NCI-H460 (cell line): ENCODE measurements around the gene ALOX15B. TPM values are rescaled to one million over a fixed set of nuclear protein-coding genes. Genes with fewer than 3 reads are reported as not detected.
A peak's percentile ranks its signal among the peaks of the same experiment; 100 is the strongest.

Experiments used
- DNase-seq: peaks from one replicate; pipeline ENCODE4 v3.0.0-alpha.2; 2016; ENCODE audit warnings: low read depth; ENCODE audit errors: extremely low read depth
- polyA plus RNA-seq: library from polyadenylated mRNA; depleted of rRNA; stranded (reverse); fragments of >200 nt; gene quantifications from 2 replicates; pipeline ENCODE4 v1.2.3, GENCODE V29; 2014; cell fraction: nucleus; rRNA removed
- total RNA-seq: library from RNA; depleted of rRNA; stranded (reverse); fragments of >200 nt; shearing (Covaris generic); gene quantifications from 2 replicates; pipeline ENCODE4 v1.2.3, GENCODE V29; 2014; rRNA removed

Gene ALOX15B
- not detected in 2 replicates for total RNA-seq
- polyA plus RNA-seq, result 1.1 TPM in 1 of 2 replicates, not detected in the other

DNA sequence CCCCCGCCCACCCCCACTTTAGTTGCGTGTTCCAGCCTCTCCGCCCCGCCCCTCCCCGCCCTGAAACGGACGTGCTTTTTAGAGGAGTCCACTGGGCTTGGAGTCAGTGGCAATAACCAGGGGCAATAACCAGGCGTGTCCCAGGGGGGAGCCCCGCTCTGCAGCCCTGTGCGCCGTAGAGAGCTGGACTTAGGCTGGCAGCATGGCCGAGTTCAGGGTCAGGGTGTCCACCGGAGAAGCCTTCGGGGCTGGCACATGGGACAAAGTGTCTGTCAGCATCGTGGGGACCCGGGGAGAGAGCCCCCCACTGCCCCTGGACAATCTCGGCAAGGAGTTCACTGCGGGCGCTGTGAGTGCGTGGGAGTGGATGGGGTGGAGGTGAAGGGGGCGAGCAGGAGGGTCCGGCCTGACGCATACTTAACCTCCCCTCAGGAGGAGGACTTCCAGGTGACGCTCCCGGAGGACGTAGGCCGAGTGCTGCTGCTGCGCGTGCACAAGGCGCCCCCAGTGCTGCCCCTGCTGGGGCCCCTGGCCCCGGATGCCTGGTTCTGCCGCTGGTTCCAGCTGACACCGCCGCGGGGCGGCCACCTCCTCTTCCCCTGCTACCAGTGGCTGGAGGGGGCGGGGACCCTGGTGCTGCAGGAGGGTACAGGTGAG, at the start of gene ALOX15B:
Gene ALOX15B (plus strand): TSS at position 106 of the 657 bp plus-strand sequence. CDS start 97 bp downstream, at position 203.
- no peak for DNase-seq

DNA sequence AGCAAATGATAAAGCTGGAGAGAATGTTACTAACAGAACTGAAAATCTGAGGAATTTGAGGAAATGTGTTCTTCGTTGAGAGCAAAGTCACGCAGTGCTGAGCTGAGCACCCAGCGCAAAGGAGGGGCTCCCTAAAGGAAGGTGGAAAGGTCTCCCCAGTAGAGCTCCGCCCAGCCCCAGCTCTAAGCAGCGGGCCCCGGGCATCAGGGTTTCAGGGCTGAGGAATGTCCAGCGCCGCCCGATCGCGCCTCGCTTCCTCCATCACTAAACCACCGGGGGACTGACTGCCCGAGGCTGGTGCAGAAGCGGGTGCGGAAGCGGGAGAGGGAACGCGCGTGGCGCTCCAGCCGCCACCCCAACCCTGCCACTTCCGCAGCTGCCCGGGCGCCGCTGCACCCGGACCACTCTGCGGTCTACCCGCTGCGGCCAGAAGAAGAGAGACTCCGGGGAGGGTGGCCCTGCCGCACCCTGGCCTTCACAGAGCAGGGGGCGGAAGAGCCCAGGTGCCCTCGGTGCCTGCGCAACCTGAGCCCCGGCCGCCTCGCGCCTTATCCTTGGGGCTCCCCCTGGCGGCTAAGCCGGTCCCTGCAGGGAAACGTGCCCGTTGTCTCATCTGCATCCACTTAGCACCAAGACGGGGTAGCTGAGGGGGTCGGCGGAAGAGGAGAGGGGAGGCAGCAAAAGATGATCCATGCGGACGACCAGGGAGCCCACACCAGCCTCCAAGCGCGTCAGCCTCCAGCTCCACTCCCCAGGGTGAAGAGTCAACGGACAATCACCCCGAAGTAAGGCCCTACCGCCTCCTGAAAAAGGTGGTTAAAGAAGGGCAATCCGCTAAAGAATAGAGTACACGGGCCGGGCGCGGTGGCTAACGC, 48.8 kb upstream of the ALOX15B start:
- peak; percentile 63 for DNase-seq

GRCh38 chr17:7992516-7992915, 46.3 kb upstream of the ALOX15B start:
- no peak for DNase-seq

- no peak for DNase-seq
These were observed 45.9 kb upstream of the ALOX15B start for GRCh38 chr17:7992924-7993323.

DNA sequence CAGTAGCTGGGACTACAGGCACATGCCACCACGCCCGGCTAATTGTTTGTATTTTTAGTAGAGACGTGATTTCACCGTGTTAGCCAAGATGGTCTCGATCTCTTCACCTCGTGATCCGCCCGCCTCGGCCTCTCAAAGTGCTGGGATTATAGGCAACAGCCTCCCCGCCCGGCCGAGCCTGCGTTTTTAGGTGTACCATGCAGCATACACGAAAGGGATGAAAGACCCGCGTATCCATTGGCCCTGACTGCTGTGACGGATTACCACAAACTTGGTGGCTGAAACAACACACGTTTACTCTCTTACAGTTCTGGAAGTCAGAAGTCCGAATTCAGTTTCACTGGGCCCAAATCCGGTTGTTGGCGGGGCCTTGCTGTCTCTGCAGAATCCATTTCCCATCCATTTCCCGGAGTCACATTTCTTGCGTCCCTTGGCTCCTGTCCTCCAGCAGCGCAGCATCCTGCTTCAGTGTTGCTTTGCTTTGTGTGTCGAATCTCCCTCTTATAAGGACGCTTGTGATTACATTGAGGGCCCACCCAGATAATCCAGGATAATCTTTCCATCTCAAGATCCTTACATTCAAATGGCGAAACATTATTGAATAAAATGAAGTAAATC, 44.8 kb upstream of the ALOX15B start:
- no peak for DNase-seq

GRCh38 chr17:7995724-7996123, 43.1 kb upstream of the ALOX15B start:
- no peak for DNase-seq

DNA sequence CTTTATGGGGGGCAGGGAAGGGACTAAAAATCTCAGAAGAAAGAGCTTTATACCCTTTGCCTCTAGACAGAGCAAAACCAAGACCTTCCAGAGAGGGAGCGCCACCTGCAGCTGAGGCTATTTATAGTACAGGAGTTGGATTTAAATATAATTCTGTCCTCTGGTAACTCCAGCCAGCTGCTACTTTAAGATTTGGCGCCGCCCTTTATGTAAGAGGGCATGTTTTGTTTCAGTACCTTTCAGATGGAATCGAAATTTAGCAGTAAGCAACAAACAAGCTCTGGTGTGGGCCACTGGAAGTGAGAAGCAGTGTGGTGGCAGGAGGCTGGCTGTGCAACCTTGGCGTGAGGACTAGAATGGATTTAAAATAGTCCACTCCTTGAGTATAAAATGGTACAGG, 41.7 kb upstream of the ALOX15B start:
- peak; percentile 26 for DNase-seq

- DNase-seq, result no peak
These were observed 36.7 kb upstream of the ALOX15B start, which contains the start of gene GUCY2D for GRCh38 chr17:8001976-8002720. Gene GUCY2D (plus strand): TSS chr17:8002615. CDS start chr17:8003048, 433 bp downstream.

GRCh38 chr17:8002721-8003593, 35.9 kb upstream of the ALOX15B start:
- DNase-seq, result no peak

DNA sequence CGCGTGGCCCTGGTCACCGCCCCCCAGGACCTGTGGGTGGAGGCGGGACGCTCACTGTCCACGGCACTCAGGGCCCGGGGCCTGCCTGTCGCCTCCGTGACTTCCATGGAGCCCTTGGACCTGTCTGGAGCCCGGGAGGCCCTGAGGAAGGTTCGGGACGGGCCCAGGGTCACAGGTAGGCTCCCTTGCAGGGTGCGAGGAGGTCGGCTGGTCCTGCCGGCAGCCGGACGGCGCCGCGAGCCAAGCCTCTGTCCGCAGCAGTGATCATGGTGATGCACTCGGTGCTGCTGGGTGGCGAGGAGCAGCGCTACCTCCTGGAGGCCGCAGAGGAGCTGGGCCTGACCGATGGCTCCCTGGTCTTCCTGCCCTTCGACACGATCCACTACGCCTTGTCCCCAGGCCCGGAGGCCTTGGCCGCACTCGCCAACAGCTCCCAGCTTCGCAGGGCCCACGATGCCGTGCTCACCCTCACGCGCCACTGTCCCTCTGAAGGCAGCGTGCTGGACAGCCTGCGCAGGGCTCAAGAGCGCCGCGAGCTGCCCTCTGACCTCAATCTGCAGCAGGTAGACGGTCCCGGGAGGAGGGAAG, 35.2 kb upstream of the ALOX15B start:
- DNase-seq, result no peak

DNA sequence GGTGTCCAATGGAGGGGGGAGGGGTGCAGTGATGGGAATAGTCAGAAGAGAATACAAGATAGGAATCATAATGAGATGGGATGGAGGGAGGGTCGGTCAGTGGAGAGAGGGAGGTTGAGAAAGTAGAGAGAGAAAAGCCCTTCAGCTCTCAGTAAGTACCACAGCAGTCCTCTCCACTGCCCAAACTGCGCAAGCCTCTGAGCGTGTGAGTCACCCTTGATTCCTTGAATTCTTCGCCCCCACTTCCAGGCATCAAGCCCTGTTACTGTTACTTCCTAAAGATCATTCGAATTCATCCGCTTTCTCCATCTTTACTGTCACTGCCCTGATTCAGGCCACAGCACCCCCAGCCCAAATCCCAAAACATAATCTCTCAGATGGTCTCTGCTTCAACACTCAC, 34.0 kb upstream of the ALOX15B start:
- DNase-seq, result no peak

GRCh38 chr17:8005357-8005756, 33.5 kb upstream of the ALOX15B start:
- DNase-seq, result no peak

DNA sequence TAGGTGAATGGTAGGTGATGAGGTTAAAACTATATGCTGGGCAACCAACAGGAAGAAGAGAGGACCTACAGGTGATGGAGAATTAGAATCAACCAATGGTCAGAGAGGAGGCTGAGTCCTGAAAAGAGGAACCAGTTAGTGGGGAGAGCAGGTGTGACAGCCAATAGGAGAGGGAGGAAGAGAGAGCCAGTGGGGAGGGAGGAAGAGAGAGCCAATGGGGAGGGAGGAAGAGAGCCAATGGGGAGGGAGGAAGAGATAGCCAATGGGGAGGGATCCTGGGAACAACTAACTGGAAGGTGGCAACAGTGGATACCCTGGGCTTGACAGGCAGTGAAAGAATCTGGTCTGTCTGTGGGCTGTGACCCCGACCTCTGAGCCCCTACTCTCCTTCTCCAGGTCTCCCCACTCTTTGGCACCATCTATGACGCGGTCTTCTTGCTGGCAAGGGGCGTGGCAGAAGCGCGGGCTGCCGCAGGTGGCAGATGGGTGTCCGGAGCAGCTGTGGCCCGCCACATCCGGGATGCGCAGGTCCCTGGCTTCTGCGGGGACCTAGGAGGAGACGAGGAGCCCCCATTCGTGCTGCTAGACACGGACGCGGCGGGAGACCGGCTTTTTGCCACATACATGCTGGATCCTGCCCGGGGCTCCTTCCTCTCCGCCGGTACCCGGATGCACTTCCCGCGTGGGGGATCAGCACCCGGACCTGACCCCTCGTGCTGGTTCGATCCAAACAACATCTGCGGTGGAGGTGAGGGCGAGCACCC, 32.7 kb upstream of the ALOX15B start:
- DNase-seq, result no peak

DNA sequence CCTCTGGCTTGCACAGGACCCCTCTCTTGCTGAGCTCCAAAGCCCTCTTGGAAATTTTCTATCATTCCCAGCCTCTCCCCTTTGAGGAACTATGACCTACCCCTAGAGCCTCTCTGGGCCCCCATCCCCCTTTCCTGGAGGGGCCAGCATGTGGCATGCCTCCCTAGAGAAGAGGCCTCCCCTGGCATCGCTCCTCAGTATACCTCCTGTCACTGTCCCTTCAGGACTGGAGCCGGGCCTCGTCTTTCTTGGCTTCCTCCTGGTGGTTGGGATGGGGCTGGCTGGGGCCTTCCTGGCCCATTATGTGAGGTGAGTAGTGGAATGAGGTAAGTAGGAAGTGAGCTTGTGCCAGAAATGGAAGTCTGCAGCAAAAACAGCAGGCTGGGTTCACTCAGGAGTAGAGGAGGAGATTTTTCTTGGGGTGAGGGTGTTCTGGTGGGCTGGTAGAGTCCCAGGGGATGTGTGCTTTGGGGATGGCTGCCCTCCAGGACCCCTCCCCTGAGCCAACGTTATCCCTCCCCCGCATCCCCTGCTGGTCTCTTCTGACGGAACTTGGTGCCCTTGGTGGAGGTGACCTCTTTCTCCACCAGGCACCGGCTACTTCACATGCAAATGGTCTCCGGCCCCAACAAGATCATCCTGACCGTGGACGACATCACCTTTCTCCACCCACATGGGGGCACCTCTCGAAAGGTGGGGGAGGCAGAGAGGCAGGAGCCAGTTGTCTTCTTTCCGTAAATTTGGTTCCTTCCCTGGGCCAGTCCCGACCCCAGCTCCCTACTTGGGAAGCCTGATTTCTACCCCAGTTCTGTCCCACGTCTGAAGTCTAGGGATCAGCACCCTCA, 31.8 kb upstream of the ALOX15B start:
- no peak for DNase-seq

- no peak for DNase-seq
These were observed 31.0 kb upstream of the ALOX15B start for GRCh38 chr17:8007836-8008235.

- DNase-seq, result no peak
These were observed 26.7 kb upstream of the ALOX15B start for GRCh38 chr17:8012045-8012580.

GRCh38 chr17:8012996-8013640, 25.7 kb upstream of the ALOX15B start:
- DNase-seq, result no peak
